ENCODE measurements around the gene THRB. TPM values are rescaled to one million over a fixed set of nuclear protein-coding genes. Genes with fewer than 3 reads are reported as not detected.

Gene THRB
- total RNA-seq, 1 donor from 2014 or later, result 0.56 TPM

- H3K4me3 Mint-ChIP-seq (ENCODE audit: unreplicated experiment), result no peak overlapping the region
- no peak for DNase-seq
- no peaks in the 10 kb centered on the region for H3K27me3 Mint-ChIP-seq (ENCODE audit: unreplicated experiment)
- no peaks in the 10 kb centered on the region for H3K36me3 Mint-ChIP-seq (ENCODE audit: unreplicated experiment)
- H3K4me1 Mint-ChIP-seq (ENCODE audit: low read depth, unreplicated experiment), result no peaks in the 10 kb centered on the region
- no peak overlapping the region for H3K27ac Mint-ChIP-seq (ENCODE audit: unreplicated experiment)
- no peaks in the 10 kb centered on the region for H3K9me3 Mint-ChIP-seq (ENCODE audit: unreplicated experiment)
- no peak for TF ChIP-seq CTCF (IDR thresholded peaks at IDR 0.05; ENCODE audit: partially characterized antibody, unreplicated experiment)
Observed at GRCh38 chr3:24258727-24259600, 235.7 kb downstream of the THRB start.

- no peak overlapping the region for H3K27ac Mint-ChIP-seq (ENCODE audit: unreplicated experiment)
Observed at GRCh38 chr3:24258260-24258659, 236.4 kb downstream of the THRB start.

GRCh38 chr3:24255414-24255813, 239.2 kb downstream of the THRB start:
- H3K27ac Mint-ChIP-seq (ENCODE audit: unreplicated experiment), result no peak overlapping the region
- no peak overlapping the region for H3K4me3 Mint-ChIP-seq (ENCODE audit: unreplicated experiment)
- TF ChIP-seq CTCF (IDR thresholded peaks at IDR 0.05; ENCODE audit: partially characterized antibody, unreplicated experiment), result no peak
- H3K36me3 Mint-ChIP-seq (ENCODE audit: unreplicated experiment), result no peaks in the 10 kb centered on the region
- no peaks in the 10 kb centered on the region for H3K9me3 Mint-ChIP-seq (ENCODE audit: unreplicated experiment)
- DNase-seq, result no peak
- H3K4me1 Mint-ChIP-seq (ENCODE audit: low read depth, unreplicated experiment), result no peaks in the 10 kb centered on the region
- H3K27me3 Mint-ChIP-seq (ENCODE audit: unreplicated experiment), result no peaks in the 10 kb centered on the region

More at GRCh38 chr3:24258260-24258659, 236.4 kb downstream of the THRB start:
- no peaks in the 10 kb centered on the region for H3K27me3 Mint-ChIP-seq (ENCODE audit: unreplicated experiment)
- no peak overlapping the region for H3K4me3 Mint-ChIP-seq (ENCODE audit: unreplicated experiment)
- H3K9me3 Mint-ChIP-seq (ENCODE audit: unreplicated experiment), result no peaks in the 10 kb centered on the region
- DNase-seq, result no peak
- no peaks in the 10 kb centered on the region for H3K36me3 Mint-ChIP-seq (ENCODE audit: unreplicated experiment)
- no peak for TF ChIP-seq CTCF (IDR thresholded peaks at IDR 0.05; ENCODE audit: partially characterized antibody, unreplicated experiment)
- no peaks in the 10 kb centered on the region for H3K4me1 Mint-ChIP-seq (ENCODE audit: low read depth, unreplicated experiment)

GRCh38 chr3:24254649-24255048, 240.0 kb downstream of the THRB start:
- H3K4me3 Mint-ChIP-seq (ENCODE audit: unreplicated experiment), result no peak overlapping the region
- no peak overlapping the region for H3K27ac Mint-ChIP-seq (ENCODE audit: unreplicated experiment)
- no peaks in the 10 kb centered on the region for H3K4me1 Mint-ChIP-seq (ENCODE audit: low read depth, unreplicated experiment)
- TF ChIP-seq CTCF (IDR thresholded peaks at IDR 0.05; ENCODE audit: partially characterized antibody, unreplicated experiment), result no peak
- no peaks in the 10 kb centered on the region for H3K36me3 Mint-ChIP-seq (ENCODE audit: unreplicated experiment)
- no peaks in the 10 kb centered on the region for H3K27me3 Mint-ChIP-seq (ENCODE audit: unreplicated experiment)
- no peaks in the 10 kb centered on the region for H3K9me3 Mint-ChIP-seq (ENCODE audit: unreplicated experiment)
- DNase-seq, result no peak

GRCh38 chr3:24253336-24253735, 241.3 kb downstream of the THRB start:
- Mint-ChIP-seq H3K9me3 (ENCODE audit: unreplicated experiment) (no peaks in the 10 kb centered on the region), H3K27ac (ENCODE audit: unreplicated experiment) (no peak overlapping the region)

More at GRCh38 chr3:24253336-24253735, 241.3 kb downstream of the THRB start:
- TF ChIP-seq CTCF (IDR thresholded peaks at IDR 0.05; ENCODE audit: partially characterized antibody, unreplicated experiment), result no peak
- no peak overlapping the region for H3K4me3 Mint-ChIP-seq (ENCODE audit: unreplicated experiment)
- DNase-seq, result no peak
- no peaks in the 10 kb centered on the region for H3K36me3 Mint-ChIP-seq (ENCODE audit: unreplicated experiment)
- no peaks in the 10 kb centered on the region for H3K4me1 Mint-ChIP-seq (ENCODE audit: low read depth, unreplicated experiment)
- H3K27me3 Mint-ChIP-seq (ENCODE audit: unreplicated experiment), result no peaks in the 10 kb centered on the region

All from glutamatergic neuron (in vitro differentiated cells).